Heart left ventricle (tissue), 16 donors: ENCODE data around the gene SLC28A2. TPM values are rescaled to one million over a fixed set of nuclear protein-coding genes. Genes with fewer than 3 reads are reported as not detected.

Experiments
- ATAC-seq, 4 donors: fragments of 200-7000 bp; cut with Tn5 transposase; one replicate each; pipeline ENCODE4 v1.9.1; 2020 to 2022; ENCODE audit warnings: moderate library complexity in 4 of 4, mild to moderate bottlenecking in 3 of 4, moderate number of reproducible peaks in 1 of 4
- DNase-seq, 5 donors: peaks; one replicate each; pipeline ENCODE4 v3.0.0-alpha.2; 2020
- H3K27ac ChIP-seq, 12 donors: fragments of 200-600 bp; sonication (generic) in 4 of 12; one replicate each; pipeline versions ENCODE4 v1.5.0 to v1.8.0; 2016 to 2022; ENCODE audit warnings: mild to moderate bottlenecking in 2 of 12
- H3K27me3 ChIP-seq, 9 donors: fragments of 200-600 bp; sonication (generic) in 2 of 9; one replicate each; pipeline versions ENCODE4 v1.5.1 to v1.8.0; 2016 to 2022; ENCODE audit warnings: mild to moderate bottlenecking in 3 of 9
- H3K36me3 ChIP-seq, 9 donors: fragments of 200-600 bp; sonication (generic) in 2 of 9; one replicate each; pipeline versions ENCODE4 v1.5.0 to v1.8.0; 2018 to 2022; ENCODE audit warnings: mild to moderate bottlenecking in 2 of 9
- H3K4me1 ChIP-seq, 12 donors: fragments of 200-600 bp; sonication (generic) in 4 of 12; one replicate each; pipeline versions ENCODE4 v1.5.0 to v1.8.0; 2016 to 2022; ENCODE audit warnings: mild to moderate bottlenecking in 3 of 12
- H3K4me3 ChIP-seq, 12 donors: fragments of 200-600 bp; sonication (generic) in 4 of 12; one replicate each; pipeline versions ENCODE4 v1.5.0 to v1.8.0; 2017 to 2022; ENCODE audit warnings: mild to moderate bottlenecking in 9 of 12, moderate library complexity in 4 of 12
- H3K9me3 ChIP-seq, 12 donors: fragments of 200-600 bp; sonication (generic) in 4 of 12; one replicate each; pipeline versions ENCODE4 v1.5.0 to v1.8.0; 2016 to 2022; ENCODE audit warnings: mild to moderate bottlenecking in 1 of 12
- POLR2A ChIP-seq, 2 donors: fragments of 450-650 bp; IDR thresholded peaks; one replicate each; pipeline ENCODE4 v1.6.1; 2017; ENCODE audit warnings: antibody characterized with exemption in 2 of 2, mild to moderate bottlenecking in 2 of 2, moderate library complexity in 2 of 2
- WGBS, 4 donors: extraction: QIAGEN DNeasy Blood & Tissue Kit in 2 of 4; methylation state at CpG; one replicate each; pipeline versions ENCODE4 v1.1.5 to v1.1.7; 2013 to 2018; 5-methylcytosine and 5-hydroxymethylcytosine counted together
- intact Hi-C, 10 donors: fragments of 100-400 bp; cut with DNase I; formaldehyde crosslinking; loops; one replicate each; pipeline versions ENCODE4 v1.11.1 to v1.14.2; 2022
- polyA plus RNA-seq, 2 donors: library from polyadenylated mRNA; stranded (reverse); fragments of 200-250 nt; gene quantifications; one replicate each; pipeline ENCODE4 v1.2.3, GENCODE V29; 2013
- total RNA-seq, 9 donors: library from RNA; depleted of rRNA in 2 of 9; stranded (reverse); fragments of >200 nt in 2 of 9; fragmentation: NEBNext Ultra II Directional in 3 of 9; extraction: Animal tissue kit (Norgen Biotek cat#: 25700) in 3 of 9; gene quantifications; one replicate each; pipeline versions ENCODE4 v1.1.0 to v1.2.4, GENCODE V29; 2016 to 2023
- TF ChIP-seq, protein P1 (sequence below), 12 donors: fragments of 200-600 bp; sonication (generic) in 4 of 12; IDR thresholded peaks; one replicate each; pipeline versions ENCODE4 v1.5.0 to v1.8.0; 2018 to 2022; ENCODE audit warnings: antibody characterized with exemption in 12 of 12, mild to moderate bottlenecking in 5 of 12
- donor health status: ischemic (EF 13 %, LVEDD 7.1; RV severe dilation, severe dysfunction).
- donor health status: healthy with polysubstance abuse.
- donor health status: DM: no; HTN: yes; CAD: no.
- donor health status: DM: no; HTN: no; CAD: no.
- donor health status: ischemic (EF 25% LVEDD 6.9; RV normal size, moderate dysfunction).
- donor health status: ischemic (EF 25% LVEDD 5.7; RV mildly dilated, moderate dysfunction).
- donor health status: healthy.
- donor health status: DM: yes; HTN: yes; CAD: no.
- donor health status: ischemic (EF 35%, LVEDD 5.7; RV mildly dilated, moderate dysfunction).
- donor health status: nonischemic (EF 11% LVEDD 7.7; RV severe dilation, severe dysfunction).
- donor health status: DM: yes; HTN: yes; CAD: no.
- donor health status: PGD.
- donor health status: ischemic (EF 29% LVEDD 5.4; RV normal size, mild dysfunction).
- donor health status: nonischemic (EF 23%, LVEDD 6.1; RV moderate dilation, normal function).

SLC28A2 gene
- total and polyA plus RNA-seq, 11 donors = not detected

DNA sequence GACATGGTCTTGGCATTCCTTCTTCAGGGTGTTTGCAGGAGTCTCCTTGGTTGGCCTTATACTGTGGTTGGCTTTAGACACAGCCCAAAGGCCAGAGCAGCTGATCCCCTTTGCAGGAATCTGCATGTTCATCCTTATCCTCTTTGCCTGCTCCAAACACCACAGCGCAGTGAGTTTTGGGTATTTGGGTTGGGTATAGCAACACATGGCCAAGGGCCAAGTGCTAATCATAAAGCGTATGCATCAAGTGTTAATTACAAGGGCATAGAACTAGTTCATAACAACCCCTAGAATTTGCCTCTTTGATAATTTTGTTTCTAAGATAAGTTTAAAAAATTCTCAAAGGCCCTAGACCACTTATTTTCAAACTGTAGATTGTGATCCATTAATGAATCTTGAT lies 11.8 kb downstream of the SLC28A2 start:
- DNase-seq = no peak
- no peak for ATAC-seq
- H3K27me3 ChIP-seq = no peaks in the 10 kb centered on the region
- intact Hi-C loops = no loop called here
- H3K36me3 ChIP-seq = no peaks in the 10 kb centered on the region
- no peaks in the 10 kb centered on the region for H3K9me3 ChIP-seq
- TF ChIP-seq POLR2A (IDR thresholded peaks at IDR 0.05) = no peak
- TF ChIP-seq, protein P1, sequence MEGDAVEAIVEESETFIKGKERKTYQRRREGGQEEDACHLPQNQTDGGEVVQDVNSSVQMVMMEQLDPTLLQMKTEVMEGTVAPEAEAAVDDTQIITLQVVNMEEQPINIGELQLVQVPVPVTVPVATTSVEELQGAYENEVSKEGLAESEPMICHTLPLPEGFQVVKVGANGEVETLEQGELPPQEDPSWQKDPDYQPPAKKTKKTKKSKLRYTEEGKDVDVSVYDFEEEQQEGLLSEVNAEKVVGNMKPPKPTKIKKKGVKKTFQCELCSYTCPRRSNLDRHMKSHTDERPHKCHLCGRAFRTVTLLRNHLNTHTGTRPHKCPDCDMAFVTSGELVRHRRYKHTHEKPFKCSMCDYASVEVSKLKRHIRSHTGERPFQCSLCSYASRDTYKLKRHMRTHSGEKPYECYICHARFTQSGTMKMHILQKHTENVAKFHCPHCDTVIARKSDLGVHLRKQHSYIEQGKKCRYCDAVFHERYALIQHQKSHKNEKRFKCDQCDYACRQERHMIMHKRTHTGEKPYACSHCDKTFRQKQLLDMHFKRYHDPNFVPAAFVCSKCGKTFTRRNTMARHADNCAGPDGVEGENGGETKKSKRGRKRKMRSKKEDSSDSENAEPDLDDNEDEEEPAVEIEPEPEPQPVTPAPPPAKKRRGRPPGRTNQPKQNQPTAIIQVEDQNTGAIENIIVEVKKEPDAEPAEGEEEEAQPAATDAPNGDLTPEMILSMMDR (IDR thresholded peaks at IDR 0.05) = no peak
- no peaks in the 10 kb centered on the region for H3K4me1 ChIP-seq
- WGBS, 4 donors = 89 to 97% (median 95%) methylated on average over 2 of the region's 2 CpGs
- H3K4me3 ChIP-seq = no peak overlapping the region
- no peak overlapping the region for H3K27ac ChIP-seq

DNA sequence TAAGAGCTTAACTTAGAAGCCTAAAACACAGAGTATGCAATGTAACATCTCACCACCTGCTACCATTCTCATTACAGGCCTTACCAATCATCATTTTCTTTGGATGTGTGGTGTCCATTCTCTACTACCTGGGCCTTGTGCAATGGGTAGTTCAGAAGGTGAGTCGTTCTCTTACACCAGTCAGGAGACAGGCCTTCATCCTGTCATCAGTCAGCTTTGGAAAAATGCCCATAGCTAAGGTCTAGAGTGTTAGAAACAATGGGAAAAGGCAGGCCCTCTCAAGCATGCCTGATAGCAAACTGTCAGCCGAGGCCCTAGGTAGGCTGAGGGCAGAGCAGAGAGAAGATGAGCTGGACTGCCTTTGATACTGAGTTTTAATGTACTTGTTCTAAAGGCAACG lies 13.5 kb downstream of the SLC28A2 start:
- no peaks in the 10 kb centered on the region for H3K4me1 ChIP-seq
- DNase-seq (no peak), ATAC-seq (no peak)
- WGBS, 4 donors = 66 to 75% (median 68%) methylated on average over 3 of the region's 3 CpGs
- no peaks in the 10 kb centered on the region for H3K36me3 ChIP-seq
- TF ChIP-seq, protein P1 (IDR thresholded peaks at IDR 0.05) = no peak
- TF ChIP-seq POLR2A (IDR thresholded peaks at IDR 0.05) = no peak
- intact Hi-C loops = loop anchor here in 1 of 10 donors (5.0 kb wide), 1 partner anchor 108 kb away; no protein-coding TSS in a partner anchor
- H3K27ac ChIP-seq = no peak overlapping the region
- no peak overlapping the region for H3K4me3 ChIP-seq
- H3K27me3 ChIP-seq = no peaks in the 10 kb centered on the region
- no peaks in the 10 kb centered on the region for H3K9me3 ChIP-seq

DNA sequence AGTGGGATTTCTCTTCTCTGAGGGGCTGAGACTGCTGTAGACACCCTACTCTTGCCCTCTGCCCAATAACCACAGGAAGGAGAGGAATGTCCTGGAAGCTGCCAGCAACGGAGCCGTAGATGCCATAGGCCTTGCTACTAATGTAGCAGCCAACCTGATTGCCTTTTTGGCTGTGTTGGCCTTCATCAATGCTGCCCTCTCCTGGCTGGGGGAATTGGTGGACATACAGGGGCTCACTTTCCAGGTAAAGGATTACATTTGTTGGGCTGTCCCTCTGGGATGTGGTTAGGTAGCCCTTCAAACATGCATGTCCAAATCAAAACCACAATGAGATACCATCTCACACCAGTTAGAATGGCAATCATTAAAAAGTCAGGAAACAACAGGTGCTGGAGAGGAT lies 16.1 kb downstream of the SLC28A2 start:
- Histone ChIP-seq H3K27ac (no peak overlapping the region), H3K27me3 (no peaks in the 10 kb centered on the region), H3K36me3 (no peaks in the 10 kb centered on the region), H3K4me3 (no peak overlapping the region), H3K4me1 (no peaks in the 10 kb centered on the region), H3K9me3 (no peaks in the 10 kb centered on the region)
- WGBS, 4 donors = 33 to 71% (median 68%) methylated on average over 2 of the region's 2 CpGs
- ATAC-seq (no peak), DNase-seq (no peak)
- TF ChIP-seq, protein P1 (IDR thresholded peaks at IDR 0.05) = no peak
- no peak for TF ChIP-seq POLR2A (IDR thresholded peaks at IDR 0.05)
- intact Hi-C loops = loop anchor here in 1 of 10 donors (5.0 kb wide), 1 partner anchor 111 kb away; no protein-coding TSS in a partner anchor

DNA sequence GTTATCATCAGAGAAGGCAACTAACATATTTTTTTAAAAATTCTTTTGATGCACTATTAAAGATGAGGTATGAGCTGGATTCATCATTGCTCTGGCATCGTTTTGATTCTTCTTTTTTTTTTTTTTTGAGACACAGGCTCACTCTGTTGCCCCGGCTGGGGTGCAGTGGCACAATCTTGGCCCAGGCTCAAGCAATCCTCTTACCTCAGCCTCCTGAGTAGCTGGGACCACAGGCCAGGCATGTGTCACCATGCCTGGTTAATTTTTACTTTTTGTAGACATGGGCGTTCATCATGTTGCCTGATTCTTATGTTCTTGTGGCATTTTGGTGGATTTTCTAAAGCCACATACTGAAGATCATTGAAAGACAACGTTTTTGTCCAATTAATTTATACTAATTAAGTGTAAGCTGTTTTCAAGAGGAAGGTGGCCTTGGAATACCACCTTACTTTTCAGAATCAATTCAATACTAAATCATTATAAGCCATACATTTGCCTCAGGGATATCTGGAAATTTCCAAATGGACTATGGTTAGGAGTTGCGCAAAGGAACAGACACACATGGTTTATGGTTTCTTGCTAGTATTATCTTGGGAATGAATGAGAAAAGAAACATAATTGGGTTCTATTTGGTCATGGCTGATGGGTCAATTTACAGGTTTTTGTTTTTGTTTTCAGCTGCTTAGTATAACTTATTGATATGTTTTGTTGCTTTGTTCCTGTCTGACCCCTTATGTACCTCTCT lies 22.8 kb downstream of the SLC28A2 start:
- DNase-seq (no peak), ATAC-seq (no peak)
- Histone ChIP-seq H3K4me3 (no peak overlapping the region), H3K27me3 (no peaks in the 10 kb centered on the region), H3K9me3 (no peaks in the 10 kb centered on the region), H3K4me1 (peaks cover 0 to 11% (median 7%) of the 10 kb centered on the region in 12 donors), H3K27ac (no peak overlapping the region), H3K36me3 (no peaks in the 10 kb centered on the region)
- no peak for TF ChIP-seq POLR2A (IDR thresholded peaks at IDR 0.05)
- intact Hi-C loops = loop anchor here in 1 of 10 donors (5.0 kb wide), 1 partner anchor 68 kb away; no protein-coding TSS in a partner anchor
- 74 to 88% (median 83%) methylated on average over 5 of the region's 5 CpGs for WGBS, 4 donors
